Fibroblast of pulmonary artery (primary cell): ENCODE measurements around the gene ZWILCH.

ENCODE experiments used
- DNase-seq: peaks from one replicate; pipeline ENCODE4 v3.0.0-alpha.2; 2010; ENCODE audit warnings: low read depth
- H3K4me3 ChIP-seq: replicated peaks from 2 replicates; pipeline ENCODE4 v1.5.1; 2011; ENCODE audit warnings: low read depth, mild to moderate bottlenecking, control low read depth, low read length, moderate library complexity
- CTCF ChIP-seq: IDR thresholded peaks from 2 replicates; pipeline ENCODE4 v1.5.1; 2011; ENCODE audit warnings: mild to moderate bottlenecking, control low read depth, low read length, inconsistent platforms; ENCODE audit errors: missing control alignments

Gene ZWILCH

GRCh38 chr15:66595931-66596545 is 90.9 kb downstream of the ZWILCH start:
- no peak for DNase-seq
- H3K4me3 ChIP-seq, result no peak overlapping the region
- TF ChIP-seq CTCF, result no peak

GRCh38 chr15:66598095-66598815 is 93.1 kb downstream of the ZWILCH start:
- no peak for TF ChIP-seq CTCF
- no peak for DNase-seq
- H3K4me3 ChIP-seq, result no peak overlapping the region
